GM21360 (cell line): Measurements from ENCODE around the gene EEA1.
"Not testable (repeated sequence)": the region's sequence is repeated elsewhere in the genome, so short reads cannot be mapped to it uniquely, and the experiment has no call there.

Experiments
- ATAC-seq: cut with Tn5 transposase; IDR thresholded peaks from one replicate; pipeline ENCODE4 v1.9.1; 2021; ENCODE audit warnings: mild to moderate bottlenecking, moderate library complexity; ENCODE audit not compliant: unreplicated experiment

The EEA1 gene

DNA sequence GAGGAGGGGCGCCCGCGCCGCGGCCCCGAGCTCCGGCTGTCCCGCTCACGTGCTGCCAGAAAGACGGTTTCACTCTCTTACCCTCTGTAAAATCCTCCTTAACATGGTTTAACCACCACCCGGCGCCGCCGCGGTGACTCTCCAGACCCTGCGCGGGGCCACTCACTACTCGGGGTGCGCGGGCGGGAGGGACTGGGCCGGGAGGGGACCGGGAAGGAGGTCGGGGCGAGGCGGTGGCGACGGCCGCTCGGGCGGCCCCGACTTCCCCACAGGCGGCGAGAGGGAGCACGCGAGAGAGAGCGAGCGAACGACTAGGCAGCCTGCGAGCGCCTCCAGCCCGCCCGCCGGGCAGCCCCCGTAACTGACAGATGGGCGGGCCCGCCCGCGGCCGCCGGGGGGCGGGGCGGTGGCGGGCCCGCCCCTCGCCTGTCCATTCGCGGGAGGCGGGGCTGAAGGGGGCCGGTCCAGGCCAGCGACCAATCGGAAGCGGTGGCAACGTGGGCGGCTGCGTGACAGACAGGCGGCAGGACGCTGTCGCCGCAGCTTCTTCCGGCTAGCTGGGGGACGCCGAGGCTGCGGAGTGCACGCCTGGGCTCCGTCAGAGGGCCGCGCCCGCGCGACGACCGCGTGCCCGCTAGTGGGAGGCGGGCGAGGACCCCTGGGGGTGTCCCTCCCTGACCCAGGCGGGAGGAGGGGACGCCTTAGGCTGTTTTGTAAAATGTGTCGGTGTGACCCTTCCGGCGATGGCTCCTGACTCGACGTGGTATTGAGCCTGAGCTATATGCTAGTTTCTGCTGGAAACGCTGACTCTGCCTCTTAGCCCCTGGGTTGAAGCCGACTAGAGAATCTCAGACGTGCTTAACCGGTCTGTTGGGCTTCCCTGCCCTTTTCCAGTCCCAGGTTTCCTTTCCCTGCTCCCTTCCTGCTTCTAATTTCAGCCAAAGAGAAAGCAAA is at the start of gene EEA1:
EEA1 (minus strand) TSS at position 334 of the 954 bp plus-strand sequence; CDS start at position 105, 229 bp downstream.
- ATAC-seq, result peak; percentile 87

- no peak for ATAC-seq
Measured at GRCh38 chr12:92978607-92979006, 49.5 kb upstream of the EEA1 start.

DNA sequence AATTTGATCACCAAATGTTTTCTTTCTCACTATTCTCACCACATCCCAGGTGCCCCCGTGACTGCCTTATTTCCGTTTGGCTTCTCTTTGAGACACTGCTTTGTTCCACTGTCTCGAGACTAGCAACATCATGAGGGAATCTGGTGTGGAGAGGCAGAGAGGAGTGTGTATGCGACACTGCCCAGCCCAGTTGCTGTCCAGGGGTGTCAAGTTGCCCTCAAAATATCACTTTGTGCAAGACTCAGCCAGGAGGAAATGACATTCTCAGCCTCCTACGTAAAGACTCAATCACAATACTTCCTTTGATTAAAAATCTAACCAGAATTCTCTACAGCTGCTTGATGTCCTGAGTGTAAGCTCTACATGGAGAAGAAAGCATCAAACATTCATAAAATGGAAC is 48.2 kb upstream of the EEA1 start:
- no peak for ATAC-seq

GRCh38 chr12:92974759-92975158 is 45.7 kb upstream of the EEA1 start:
- ATAC-seq, result no peak

- no peak for ATAC-seq
Measured at GRCh38 chr12:92973614-92974013, 44.5 kb upstream of the EEA1 start.

GRCh38 chr12:92971859-92972524 is 42.9 kb upstream of the EEA1 start:
- peak; percentile 35 for ATAC-seq

- no peak for ATAC-seq
Measured at GRCh38 chr12:92968176-92968813, 39.2 kb upstream of the EEA1 start.

DNA sequence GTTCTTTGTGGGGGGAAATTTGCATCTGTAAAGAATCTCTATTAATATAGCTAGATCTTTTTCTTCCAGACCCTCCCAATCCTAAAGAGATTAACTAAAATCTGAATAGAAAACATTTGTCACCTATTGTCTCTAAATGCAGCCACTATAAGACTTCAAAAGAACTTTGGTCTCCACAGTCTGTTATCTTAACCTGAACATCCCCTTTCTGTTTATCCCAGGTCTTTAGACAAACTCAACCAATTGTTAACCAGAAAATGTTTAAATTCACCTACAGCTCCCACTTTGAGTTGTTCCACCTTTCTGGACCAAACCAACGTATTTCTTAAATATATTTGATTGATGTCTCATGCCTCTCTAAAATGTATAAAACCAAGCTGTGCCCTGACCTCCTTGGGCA is 35.3 kb upstream of the EEA1 start:
- not testable (repeated sequence) for ATAC-seq

DNA sequence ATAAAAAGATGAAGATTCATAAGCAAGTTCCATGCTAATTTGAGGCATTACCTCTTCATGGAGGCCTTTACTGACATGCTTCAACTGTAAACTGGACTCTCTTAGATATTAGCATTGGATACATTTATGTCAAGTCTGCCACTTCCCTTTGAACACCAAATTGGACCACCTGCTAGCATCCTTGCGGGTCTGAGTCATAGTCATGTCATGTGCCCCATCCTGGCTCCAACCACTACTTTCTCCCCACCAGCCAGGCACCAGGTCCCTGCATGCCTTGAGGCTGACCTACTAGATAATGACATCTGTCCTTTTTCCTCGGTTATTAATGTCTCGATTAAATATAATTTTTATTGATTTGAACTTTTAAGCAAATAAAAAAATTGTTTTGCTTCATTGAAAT is 32.9 kb upstream of the EEA1 start:
- no peak for ATAC-seq

- ATAC-seq, result no peak
Measured at GRCh38 chr12:92955997-92956663, 27.0 kb upstream of the EEA1 start.

- ATAC-seq, result no peak
Measured at GRCh38 chr12:92953747-92954146, 24.7 kb upstream of the EEA1 start.

DNA sequence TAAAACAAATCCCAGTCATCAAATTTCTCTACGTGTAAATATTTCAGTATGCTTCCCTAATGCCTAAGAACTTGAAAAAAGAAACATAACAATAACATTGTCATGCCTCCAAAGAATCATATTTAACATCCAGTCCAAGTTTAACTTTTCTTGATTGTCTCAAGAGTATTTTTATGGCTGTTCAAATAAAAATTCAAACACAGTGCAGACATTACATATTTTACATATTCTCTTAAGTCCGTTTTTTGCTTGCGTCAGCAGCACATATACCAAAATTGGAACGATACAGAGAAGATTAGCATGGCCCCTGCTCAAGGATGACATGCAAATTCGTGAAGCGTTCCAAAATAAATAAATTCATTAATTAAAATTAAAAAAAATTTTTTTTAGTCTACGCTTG is 23.3 kb upstream of the EEA1 start:
- no peak for ATAC-seq

DNA sequence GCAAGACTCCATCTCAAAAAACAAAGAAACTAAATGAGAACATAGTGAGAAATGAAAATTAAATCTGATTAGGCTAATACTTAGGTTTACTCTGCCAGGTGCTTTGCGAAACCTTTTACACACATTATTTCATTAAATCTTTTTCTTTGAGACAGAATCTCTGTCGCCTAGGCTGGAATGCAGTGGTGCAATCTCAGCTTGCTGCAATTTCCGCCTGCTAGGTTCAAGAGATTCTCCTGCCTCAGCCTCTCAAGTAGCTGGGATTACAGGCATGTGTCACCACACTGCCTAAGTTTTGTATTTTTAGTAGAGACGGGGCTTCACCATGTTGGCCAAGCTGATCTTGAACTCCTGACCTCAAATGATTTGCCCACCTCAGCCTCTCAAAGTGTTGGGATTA is 21.9 kb upstream of the EEA1 start:
- no peak for ATAC-seq

- ATAC-seq, result no peak
Measured at GRCh38 chr12:92950011-92950410, 20.9 kb upstream of the EEA1 start.

DNA sequence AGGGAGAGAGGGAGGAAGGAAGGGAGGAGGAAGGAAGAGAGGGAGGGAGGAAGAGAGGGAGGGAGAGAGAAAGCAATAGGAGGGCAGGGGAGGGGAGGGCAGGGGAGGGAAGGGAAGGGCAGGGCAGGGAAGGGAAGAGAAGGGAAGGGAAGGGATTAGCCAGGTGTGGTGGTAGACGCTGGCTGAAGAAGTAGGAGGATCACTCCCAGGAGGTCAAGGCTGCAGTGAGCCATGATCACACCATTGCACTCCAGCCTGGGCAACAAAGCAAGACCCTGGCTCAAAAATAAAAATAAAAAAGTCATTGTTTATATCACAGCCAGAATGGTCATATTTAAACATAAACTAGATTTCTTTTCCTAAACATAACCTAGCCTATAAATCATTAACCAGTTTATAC is 20.4 kb upstream of the EEA1 start:
- no peak for ATAC-seq

DNA sequence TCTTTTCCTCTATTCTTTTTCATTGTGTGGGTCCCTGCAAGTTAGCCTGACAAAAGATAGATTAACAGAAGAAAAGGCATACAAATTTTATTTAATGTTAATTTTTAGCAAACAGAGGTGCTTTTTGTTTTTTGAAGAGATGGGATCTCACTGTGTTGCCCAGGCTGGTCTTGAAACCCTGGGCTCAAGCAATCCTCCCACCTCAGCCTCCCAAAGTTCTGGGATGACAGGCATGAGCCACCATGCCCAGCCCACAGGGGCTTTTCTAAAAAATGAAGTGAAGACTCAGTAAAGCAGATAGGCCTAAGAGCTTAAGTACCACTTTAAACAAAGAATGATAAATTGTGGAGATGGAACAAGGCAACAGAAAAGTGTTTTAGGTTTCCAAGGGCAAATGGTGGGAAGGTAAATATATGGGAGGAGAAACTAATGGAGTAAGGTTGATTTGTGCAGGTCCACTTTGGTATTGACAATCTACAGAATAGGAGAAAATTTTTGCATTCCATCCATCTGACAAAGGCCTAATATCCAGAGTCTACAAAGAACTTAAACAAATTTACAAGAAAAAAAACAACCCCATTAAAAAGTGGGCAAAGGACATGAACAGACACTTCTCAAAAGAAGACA is 18.6 kb upstream of the EEA1 start:
- ATAC-seq, result no peak

- ATAC-seq, result no peak
Measured at GRCh38 chr12:92945659-92946220, 16.6 kb upstream of the EEA1 start.

DNA sequence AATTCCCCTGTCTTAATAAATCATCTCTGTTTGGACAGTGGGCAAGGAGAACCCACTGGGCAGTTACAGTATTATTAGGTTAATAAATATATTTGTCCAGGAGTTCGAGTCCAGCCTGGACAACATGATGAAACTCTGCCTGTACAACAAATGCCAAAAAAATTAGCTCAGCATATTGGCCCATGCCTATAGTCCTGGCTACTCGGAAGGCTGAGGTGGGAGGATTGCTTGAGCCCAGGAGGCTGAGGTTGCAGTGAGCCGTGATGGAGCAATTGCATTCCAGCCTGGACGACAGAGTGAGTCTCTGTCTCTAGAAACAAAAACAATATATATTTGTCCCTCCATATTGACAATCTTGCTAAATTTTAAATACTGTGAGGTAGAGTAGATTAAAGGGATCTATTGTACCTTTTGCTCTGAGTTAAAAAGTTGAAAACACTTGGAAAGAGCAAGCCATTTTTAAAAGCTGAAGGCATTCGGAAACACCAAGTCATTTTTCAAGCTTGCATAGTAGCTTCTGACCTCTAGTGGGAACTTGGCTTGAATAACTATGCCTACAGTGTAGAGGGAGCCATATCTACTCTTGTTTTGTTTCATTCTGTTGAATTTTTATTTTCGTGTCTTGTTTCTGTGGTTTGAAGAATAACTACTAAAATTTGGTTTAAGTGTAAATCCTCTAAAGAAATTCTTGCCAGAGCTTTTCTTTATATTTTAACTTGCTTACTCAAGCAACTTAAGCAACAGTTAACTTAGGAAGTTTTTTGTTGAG is 14.6 kb upstream of the EEA1 start:
- no peak for ATAC-seq

- ATAC-seq, result no peak
Measured at GRCh38 chr12:92942905-92943304, 13.8 kb upstream of the EEA1 start.

GRCh38 chr12:92939116-92939515 is 10.0 kb upstream of the EEA1 start:
- ATAC-seq, result no peak
